GM19240 (cell line): ENCODE data around the gene CTTN.

Experiments
- DNase-seq: peaks from one replicate; pipeline ENCODE4 v3.0.0; 2011; ENCODE audit warnings: low spot score; ENCODE audit not compliant: insufficient read length

The CTTN gene

DNA sequence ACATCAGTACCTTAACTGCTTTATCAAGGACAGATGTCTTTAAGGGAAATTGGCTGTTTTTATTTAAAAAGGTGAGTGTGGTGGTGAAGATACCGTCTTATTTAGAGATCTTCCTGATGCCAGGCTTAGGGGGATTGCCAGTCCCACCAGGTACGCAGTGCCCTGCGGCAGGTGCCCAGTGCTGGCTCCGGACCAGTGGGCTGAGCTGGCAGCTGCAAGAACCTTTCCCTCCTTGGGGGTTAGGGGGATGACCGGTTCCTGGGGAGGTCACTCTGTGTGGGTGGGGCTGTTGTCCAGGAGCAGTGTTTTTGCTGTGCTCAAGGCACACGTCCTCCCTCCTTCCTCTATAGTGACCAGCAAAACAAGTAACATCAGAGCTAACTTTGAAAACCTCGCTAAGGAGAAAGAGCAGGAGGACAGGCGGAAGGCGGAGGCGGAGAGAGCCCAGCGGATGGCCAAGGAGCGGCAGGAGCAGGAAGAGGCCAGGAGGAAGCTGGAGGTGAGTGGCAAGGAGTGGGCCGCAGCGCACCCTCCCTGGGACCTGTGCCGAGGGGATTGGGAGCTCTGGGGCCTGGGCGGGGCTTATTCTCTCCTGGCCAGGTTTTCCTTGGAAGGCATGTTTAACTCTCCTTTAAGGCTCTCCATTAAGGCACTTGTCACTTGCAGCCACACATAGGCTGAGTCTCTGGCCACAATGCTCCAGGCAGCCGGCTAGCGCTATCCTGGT, 30.5 kb downstream of the CTTN start:
- no peak for DNase-seq

DNA sequence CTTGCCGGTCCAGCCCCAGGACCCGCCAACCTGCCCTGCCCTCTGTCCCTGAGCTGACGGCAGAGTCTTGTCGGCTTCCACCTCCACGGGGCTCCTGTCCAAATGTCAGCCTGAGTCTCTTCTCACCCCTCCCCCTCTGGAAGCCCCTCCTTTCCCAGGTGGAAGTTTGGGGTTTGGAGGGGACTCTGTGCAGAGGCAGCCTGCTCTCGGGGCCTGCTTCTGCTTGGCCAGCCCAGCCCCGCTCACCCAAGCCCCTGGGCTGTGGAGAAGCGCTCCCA, 31.0 kb downstream of the CTTN start:
- DNase-seq: no peak

DNA sequence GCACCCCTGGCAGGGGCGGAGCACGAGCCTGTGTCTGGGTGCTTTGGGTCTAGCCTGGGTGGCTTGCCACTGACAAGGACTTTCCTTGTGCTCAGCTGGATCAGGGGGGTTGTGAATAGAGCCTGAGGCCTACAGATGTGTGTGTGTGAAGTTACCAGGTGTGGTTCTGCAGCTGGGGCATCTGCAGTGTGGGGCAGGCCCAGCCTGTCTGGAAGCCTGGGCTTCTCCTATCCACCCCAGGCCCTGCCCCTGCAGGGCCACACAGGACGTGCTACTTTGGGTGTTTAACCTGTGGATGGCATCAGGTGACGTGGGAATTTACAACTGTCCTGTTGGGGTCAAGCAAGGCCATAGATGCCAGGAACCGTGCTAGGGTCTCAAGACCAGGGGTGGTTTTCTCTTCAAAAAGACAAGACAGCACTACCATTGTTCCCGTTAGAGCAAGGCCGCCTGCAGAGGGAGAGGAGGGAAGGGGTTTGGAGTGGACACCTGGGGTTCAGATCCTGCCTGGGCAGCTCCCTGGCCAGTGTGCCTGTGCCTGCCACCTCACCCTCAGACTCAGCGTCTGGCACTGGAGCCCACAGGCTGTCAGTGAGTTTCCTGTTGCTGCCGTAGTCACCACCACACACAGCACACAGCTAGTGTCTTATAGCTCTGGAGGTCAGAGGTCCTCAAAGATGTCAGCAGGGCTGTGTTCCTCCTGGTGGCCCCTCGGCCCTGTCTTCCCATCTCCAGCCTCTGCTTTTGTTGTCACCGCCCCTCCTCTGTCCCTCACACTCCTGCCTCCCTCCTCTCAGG, 31.6 kb downstream of the CTTN start:
- DNase-seq: no peak

DNA sequence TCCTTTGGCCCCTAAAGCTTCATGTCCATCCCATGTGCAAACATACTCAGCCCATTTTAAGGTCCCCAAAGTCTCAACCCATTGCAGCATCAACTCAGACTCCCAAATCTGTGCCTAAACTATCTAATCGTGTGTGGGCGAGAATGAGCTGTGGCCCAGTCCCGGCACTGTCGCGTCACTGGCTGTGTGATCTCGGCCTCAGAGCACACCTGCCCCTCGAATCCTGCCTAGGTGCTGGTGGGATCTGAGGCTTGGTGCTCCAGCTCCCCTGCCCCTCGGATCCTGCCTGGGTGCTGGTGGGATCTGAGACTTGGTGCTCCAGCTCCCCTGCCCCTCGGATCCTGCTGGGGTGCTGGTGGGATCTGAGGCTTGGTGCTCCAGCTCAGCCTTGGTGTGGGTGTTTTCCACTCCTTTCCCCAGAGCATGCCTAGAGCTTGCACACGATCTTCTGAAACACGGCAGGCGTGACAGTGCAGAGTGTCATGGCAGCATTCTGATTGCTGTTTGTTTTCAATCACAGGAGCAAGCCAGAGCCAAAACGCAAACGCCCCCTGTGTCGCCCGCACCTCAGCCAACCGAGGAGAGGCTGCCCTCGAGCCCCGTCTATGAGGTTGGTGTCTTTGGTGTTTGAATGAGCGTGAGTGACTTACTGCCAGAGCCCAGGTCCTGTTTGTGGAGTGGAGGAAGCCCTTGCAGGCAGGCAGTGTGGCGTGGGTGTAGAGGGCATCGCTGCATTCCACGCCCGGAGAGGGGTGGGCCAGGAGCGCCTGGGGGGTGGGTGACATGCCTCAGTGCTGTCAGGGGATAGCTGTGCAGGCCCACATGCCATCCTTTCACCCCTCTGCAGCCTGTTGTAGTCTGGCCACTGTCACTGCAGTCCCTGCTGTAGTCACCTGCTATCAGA, 32.6 kb downstream of the CTTN start:
- no peak for DNase-seq

DNA sequence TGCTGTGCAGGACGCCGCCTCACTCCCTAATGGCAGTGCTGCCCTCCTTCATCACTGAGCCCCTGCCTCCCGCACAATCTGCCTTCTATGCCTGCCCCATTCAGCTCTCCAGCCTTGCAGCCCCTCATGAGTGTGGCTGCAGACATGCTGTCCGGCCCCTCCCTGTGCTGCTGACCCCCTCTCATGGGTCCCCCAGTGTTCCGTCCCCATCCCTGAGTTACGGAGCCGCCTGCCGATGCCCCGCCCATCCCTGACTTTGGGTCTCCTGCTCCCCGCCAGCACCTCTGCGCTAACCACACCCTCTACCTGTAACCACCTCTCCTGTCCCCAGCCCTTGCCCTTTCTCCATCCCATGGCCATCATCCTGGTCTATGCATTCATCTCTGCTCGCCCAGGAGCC, 33.3 kb downstream of the CTTN start:
- DNase-seq: no peak

DNA sequence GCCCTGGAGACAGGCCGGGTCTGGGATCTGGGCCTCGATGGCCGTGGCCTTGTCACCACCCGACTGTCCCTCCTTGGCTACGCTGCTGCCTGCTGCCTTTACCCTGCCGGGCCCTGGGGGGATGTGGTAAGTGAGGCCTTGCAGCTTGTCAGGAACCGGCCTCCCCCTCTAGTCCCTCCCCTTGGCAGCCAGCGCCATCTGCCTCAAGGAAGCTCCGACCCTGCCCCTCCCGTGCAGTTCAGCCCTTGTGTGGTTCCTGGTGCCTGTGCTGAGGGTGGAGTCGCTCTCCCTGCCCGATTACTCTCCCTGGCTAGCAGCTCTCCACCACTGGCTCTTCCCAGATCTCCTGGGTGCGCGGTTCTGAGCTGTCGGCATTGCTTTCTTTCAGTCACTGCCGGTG, 33.7 kb downstream of the CTTN start:
- no peak for DNase-seq

DNA sequence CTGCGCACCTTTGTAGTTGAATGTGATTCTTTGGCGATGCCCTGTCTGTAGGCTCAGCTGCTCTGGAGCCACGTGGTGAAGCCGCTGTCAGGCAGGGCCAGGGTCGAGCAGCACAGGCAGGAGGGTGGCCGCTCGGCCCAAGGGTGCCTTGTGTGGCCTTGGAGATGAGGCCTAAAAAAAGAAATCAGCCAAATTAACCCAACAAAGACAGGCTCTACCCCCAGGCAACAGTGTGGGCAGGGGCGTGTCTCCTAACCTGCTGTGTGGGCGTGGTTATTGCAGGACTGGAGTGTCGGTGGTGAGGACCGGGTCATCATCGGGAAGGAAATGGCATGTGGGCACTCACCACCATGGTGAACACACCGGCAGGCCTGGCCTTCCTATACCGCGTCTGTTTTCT, 34.3 kb downstream of the CTTN start:
- DNase-seq: no peak

DNA sequence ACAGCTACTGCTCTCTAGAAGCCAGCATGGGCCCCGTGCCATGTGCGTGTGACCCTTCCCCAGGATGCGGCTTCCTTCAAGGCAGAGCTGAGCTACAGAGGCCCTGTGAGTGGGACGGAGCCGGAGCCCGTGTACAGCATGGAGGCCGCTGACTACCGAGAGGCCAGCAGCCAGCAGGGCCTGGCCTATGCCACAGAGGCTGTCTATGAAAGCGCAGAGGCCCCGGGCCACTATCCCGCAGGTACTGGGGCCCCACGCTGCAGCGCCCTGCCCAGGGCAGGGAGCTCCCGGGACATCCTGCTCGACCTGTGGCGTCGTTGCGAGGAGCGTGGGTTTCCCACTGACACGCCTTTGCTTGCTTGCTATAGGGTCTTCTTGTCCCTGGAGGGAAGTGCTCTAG, 34.7 kb downstream of the CTTN start:
- DNase-seq: no peak

DNA sequence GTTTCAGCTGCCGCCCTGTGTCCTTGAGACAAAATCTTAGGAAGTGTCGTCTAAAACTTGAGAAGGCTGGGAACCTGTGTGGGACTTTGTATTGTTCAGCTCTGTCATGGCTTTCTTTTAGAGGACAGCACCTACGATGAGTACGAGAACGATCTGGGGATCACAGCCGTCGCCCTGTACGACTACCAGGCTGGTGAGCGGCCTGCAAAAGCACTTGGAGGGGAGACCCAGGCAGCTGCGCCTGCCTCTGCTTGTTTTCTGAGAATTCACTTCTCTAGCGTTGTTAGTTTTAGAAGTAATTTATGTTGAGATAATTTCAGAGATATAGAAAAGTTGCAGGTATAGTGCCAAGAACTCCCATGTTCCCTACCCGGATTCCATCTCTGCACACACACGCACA, 35.2 kb downstream of the CTTN start:
- DNase-seq: no peak

DNA sequence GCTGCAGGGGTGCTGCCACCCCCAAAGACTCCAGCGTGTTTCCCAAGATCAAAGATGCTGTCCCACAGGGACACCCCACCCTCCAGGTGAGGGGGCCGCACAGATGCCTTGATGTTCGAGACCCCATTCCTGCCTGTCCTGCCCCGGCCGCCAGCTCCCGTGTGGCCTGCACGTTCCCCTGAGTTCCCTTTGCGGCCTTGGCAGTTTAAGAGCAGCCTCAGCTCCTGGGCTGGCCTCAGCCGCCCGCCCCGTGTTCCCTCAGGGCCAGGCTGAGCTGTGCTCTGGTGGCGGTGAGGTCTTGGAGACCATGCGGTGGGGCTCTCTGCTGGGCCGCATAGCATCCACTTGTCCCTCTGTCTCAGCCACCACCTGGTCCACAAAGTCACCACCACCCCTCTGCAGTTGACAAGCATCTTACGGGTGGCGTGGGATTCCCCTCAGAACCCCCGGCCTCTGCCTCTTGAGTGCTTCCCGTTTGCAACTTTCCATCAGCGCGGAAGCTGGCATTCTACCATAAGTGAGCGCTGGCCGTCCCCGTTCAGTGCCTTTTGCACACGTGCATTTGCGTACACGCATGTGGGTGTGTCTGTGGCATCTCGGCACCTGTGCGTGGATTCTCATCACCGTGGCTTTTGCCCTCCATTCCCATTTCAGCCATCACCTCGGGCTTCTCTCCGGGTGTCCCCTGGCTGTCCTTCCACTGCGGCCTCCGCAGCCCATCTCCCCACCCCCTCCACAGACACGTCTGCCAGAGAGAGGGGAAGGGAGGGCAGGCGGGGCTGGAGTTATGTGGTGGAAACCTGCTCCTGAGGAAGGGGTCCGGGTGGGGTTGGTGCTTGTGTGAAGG, 35.9 kb downstream of the CTTN start:
- DNase-seq: no peak

DNA sequence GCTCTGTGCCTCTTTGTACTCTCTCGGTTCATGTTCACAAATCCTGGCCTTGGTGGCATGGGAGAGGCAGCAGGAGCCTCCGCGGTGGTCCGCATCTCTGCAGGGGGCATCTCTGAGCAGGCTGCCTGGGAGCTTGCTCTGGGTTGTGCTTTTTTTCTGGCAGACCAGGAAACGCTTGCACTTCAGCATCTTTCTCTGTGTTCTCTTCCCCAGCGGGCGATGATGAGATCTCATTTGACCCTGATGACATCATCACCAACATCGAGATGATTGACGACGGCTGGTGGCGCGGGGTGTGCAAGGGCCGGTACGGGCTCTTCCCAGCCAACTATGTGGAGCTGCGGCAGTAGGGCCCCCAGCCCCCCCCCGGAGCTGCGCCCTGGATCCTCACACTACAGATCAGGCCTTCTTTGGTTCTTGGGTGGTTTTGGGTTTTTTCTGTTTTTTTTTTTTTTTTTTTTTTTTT, 36.5 kb downstream of the CTTN start:
- DNase-seq: no peak

DNA sequence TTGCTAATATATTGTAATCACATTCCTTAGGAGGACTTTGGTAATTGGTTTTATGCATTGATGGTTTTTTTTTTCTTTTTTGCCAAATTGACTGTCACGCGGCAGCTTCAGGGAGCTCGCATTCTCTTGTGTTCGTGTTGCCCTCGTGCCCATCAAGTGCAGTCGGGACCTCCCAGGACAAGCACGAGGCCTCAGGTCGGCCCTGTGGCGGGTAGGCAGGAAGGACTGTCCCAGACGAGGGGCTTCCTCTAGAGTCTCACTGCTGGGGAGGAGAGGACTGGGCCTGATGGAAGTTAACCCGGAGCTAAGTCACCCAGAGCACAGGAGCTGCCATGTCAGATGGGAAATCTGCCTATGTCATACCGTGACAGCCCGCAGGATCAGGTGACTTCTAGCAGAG, 37.0 kb downstream of the CTTN start:
- DNase-seq: no peak

DNA sequence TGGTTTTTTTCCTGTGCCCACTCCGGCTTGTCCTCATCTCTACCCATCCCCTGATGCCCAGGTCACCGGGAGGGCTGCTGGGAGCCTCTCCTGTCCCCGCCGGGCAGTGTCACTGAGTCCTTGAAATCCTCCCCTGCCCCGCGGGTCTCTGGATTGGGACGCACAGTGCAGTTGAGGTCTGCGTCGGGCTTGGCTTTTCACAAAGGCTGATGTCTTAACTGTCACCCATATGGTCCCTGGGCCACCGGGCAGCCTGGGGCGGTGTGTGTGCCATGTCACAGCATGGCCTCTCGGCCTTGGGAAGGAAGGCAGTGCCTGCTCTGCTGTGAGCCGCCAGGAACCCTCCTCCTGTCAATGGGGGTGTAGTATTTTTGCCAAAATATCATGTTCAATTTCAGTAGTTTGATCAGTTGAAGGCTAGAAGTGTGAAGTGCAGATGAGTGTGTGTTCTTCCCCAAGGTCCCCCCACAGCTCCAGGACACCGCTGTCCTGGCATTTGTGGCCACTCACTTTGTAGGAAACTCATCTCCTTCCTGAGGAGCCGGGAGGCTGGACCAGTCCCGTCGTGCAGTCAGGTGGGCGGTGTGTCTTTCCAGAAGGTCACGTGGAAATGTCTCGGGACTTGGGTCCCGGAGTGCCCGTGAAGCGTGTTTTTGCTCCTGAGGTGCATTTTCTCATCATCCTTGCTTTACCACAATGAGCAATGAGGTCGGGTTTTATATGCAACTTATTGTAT, 37.6 kb downstream of the CTTN start:
- DNase-seq: no peak

DNA sequence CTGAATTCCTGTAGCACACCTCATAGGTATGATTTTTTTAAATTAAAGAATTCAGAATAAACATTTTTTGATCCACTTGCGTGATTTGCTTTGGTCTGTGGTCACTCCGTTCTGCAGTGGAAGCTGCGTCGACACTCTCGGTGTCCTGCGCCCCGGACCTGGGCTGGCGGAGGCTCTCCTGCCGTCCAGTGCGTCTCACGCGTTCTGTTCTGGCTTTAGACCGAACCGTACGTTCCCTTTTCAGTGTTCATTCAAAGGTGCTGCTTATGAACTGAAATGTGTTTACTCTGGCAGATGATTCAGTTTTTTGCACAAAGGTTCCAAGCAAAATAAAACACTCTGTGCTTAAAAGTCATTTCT, 38.2 kb downstream of the CTTN start:
- DNase-seq: no peak

DNA sequence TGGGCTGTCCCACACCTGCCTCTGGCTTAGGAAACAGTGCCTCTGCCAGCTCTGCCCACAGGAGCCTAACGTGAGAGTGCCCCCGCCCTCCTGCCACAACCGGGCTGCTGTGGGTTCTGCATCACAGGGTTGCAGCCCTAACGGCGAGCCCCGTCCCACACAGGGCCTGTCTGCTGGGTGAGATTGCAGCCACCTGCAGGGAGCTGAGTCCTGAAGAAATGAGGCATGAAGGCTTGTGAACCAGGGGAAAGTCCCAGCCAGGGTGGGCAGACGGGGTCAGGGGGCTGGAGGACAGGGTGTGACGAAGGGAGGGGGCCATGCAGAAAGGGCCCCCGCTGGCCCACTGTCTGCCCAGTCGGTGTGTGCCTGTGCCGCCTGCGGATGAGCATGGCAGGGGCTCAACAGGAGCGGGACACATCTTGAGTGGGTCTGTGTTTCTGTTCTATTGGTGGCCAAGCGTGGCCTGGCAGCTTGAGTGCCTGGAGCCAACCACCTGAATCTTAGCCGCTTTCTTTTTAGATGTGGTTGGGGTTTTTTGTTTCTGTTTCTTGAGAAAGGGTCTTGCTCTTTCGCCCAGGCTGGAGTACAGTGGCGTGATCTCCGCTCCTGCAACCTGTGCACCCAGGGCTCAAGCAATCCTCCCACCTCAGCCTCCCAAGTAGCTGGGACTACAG, 38.9 kb downstream of the CTTN start:
- DNase-seq: no peak

DNA sequence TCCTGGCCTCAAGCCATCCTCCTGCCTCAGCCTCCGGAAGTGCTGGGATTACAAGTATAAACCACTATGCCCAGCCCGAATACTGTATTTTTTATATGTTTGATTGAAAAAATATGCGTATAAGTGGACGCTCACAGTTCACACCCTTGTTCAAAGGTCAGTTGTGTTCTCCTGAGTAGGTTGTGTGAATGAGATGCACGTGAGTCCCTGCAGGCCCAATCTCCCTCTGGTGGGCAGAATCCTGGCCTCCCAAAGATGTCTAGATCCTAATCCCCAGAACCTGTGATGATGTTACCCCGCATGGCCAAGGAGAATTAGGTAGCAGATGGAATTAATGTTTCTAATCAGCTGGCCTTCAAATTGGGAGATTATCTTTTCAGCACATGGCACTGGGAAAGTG, 41.9 kb downstream of the CTTN start:
- DNase-seq: no peak

DNA sequence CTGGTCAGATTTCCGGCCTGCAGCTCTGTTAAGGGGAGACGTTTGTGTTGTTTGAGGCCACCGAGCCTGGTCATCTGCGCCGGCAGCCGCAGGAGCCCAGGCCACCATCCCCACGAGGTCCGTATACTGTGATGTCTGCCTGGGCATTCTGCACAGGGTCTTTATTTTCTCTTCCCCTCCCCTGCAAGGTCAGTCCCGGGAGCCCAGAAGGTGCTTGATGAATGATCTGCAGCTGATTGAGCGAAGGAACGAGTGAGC, 45.4 kb downstream of the CTTN start:
- DNase-seq: no peak

DNA sequence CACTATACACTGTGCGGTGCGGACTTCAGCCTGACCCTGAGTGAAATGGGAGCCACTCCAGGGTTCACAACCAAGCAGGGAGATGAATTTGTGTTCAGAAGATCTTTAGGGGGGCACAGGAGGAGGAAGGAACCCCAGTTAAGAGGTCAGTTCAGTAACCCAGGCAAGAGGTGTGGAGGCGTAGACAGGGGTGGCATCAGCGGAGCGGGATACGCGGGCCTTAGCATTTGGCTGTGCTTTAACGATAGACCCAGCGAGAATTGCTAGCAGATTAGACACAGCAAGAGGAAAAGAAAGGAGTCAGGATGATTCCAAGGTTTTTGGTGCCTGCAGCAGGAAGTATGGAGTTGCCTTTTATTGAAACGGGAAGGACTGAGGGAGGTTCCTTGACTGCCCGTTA, 46.8 kb downstream of the CTTN start:
- no peak for DNase-seq

DNA sequence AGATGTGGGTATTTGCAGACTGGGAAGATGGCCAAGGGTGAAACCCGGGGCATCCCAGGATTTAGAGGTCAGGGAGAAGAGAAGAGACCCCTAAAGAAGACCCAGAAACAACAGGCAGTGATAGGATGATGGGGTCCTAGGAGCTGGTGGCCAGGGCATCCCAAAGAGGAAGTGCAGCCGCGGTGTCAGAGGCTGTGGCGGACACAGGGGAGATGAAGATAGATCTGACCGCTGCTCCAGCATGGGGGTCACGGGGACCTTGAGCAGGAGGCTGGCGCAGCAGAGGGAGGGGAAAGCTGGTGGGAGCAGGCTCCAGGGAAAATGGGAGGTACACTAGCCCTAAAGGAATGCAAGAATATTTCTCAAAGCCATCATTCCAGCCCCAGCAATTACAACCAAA, 47.3 kb downstream of the CTTN start:
- no peak for DNase-seq

DNA sequence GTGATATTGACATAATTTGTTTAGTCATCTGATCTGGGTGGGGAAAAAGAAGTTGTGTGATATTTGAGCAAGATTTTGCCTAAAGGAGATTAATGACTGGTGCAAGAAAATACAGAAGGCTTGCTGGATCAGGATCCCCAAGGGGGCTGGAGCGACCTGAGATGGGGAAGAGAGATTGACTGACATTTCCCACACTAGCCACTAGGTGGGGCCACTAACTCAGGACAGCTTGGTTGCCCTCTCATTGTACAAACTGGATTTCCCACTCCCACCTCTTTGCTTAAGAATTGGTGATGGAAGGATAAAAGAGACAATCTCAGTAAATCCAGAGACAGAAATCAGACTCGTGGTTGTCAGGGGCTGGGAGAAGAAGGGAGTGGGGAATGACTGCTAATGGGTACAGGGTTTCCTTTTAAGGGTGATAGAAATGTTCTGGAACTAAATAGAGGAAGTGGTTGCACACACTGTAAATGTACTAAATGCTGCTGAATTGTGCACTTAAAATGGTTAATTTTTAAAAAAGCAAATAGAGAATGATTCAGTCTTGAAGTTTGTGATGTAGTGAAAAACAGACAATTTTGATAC, 50.7 kb downstream of the CTTN start:
- no peak for DNase-seq
